ENCODE measurements around the gene CCDC152.

DNA sequence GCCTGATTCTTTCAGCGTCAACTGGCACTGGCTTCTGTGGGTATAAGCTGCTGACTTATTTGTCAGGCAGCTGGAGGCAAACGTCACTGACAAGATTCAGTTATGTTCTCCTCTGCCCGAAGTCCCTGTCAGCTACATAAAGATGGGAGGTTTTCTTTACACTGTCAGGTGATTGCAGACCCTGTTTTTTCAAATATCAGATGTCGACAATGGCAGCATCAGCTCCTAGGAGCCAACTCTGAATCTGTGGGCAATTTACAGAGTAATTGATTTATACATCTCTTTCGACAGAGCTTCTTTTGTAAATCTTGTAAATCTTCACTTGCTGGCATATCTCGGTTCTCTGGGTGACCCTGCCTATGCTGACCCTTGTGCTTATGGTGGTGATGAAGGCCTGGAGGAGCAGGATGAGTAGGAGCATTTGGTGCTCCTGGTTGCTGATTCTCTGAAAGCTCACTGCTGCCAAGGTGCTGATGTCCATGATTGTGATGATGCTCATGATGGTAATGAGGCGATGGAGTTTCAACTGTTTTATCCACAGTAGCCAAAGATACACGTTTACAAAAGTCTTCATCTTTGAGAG is 44.2 kb downstream of the CCDC152 start:
- no peak for TF ChIP-seq EZH2 (IDR thresholded peaks at IDR 0.05; ENCODE audit: insufficient read depth, poor library complexity, severe bottlenecking)
- no peak for TF ChIP-seq EZH2phosphoT487 (IDR thresholded peaks at IDR 0.05; ENCODE audit: insufficient read depth, low read depth)

Data from GM23248 (cell line).